ENCODE data around the gene SIX6.
"Not testable (repeated sequence)": the region's sequence is repeated elsewhere in the genome, so short reads cannot be mapped to it uniquely, and the experiment has no call there.

The SIX6 gene

DNA sequence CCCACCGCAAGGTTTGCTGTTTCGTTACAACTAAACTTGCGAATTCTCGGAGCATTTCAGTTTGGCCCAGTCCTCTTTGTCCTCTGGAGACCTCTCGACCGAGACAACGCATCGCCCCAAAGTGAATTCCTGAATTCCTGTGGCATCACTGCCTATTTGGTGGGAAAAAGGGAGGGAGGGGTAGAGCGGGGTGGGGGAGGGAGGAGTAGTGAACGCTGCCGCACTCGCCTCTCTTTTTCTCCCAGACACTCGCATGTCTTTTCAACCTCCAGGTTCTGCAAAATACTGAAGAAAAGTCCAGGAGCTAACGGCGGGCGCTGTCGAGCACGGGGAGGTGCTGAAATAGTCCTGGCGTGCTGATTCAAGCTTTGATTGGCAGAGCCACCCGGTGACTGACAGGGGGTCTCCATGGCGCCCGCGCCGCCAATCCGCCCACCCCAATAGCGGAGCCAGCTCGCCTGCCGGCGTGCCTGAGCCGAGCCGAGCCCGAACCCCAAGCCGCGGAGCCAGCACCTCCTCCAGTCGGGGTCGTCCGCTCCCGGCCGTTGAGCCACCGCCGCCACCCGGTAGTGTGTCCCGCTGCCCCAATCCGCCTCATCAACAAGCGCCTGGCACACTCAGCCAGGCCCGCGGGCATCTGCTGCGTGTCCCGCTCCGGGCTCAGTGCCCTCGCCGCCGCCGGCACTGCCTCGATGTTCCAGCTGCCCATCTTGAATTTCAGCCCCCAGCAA is at the start of gene SIX6:
Gene SIX6, plus strand, starts transcription at position 440 of the 731 bp plus-strand sequence. Its CDS starts 253 bp downstream, at position 693.
- no peak for TF ChIP-seq CTCF (IDR thresholded peaks at IDR 0.05; ENCODE audit: low read depth, low read length)
- no peak for TF ChIP-seq EZH2phosphoT487 (IDR thresholded peaks at IDR 0.05; ENCODE audit: low read depth)
- H3K27me3 ChIP-seq (ENCODE audit: low read depth, low read length) = peaks cover 29% of the 10 kb centered on the region
- H3K79me2 ChIP-seq (ENCODE audit: low read length) = no peaks in the 10 kb centered on the region

DNA sequence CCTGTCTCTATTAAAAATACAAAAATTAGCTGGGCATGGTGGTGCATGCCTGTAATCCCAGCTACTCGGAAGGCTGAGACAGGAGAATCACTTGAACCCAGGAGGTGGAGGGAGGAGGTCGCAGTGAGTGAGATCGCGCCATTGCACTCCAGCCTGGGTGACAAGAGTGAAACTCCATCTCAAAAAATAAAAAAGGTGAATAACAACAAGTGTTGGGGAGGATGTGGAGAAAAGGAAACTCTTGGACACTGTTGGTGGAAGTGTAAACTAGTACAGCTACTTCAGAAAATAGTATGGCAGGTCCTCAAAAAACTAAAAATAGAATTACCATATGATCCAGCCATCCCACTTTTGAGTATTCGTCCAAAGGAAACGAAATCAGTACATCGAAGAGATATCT is 28.7 kb upstream of the SIX6 start:
- not testable (repeated sequence) for H3K4me1 ChIP-seq (ENCODE audit: low read length); H3K79me2 ChIP-seq (ENCODE audit: low read length); H3K4me2 ChIP-seq (ENCODE audit: low read length); H3K36me3 ChIP-seq (replicated peaks; ENCODE audit: low read depth, low read length); H3K4me3 ChIP-seq (ENCODE audit: low read length); H3K9ac ChIP-seq (ENCODE audit: low read length); H3K9me3 ChIP-seq (ENCODE audit: insufficient read depth, low read length); H2AFZ ChIP-seq (ENCODE audit: low read depth, low read length); H4K20me1 ChIP-seq (ENCODE audit: insufficient read depth, low read length); H3K27ac ChIP-seq (ENCODE audit: low read length)
- H3K27me3 ChIP-seq (ENCODE audit: low read depth, low read length) = peaks cover 13% of the 10 kb centered on the region; the same call in 1 of the 2 replicates

More for the DNA sequence above, at the start of gene SIX6:
- Histone ChIP-seq H3K9me3 (ENCODE audit: insufficient read depth, low read length) (no peaks in the 10 kb centered on the region), H3K4me3 (ENCODE audit: low read length) (no peak within 1 kb of the TSS), H3K36me3 (replicated peaks; ENCODE audit: low read depth, low read length) (no peaks in the 10 kb centered on the region), H3K9ac (ENCODE audit: low read length) (no peak within 1 kb of the TSS), H3K4me2 (ENCODE audit: low read length) (no peak within 1 kb of the TSS), H4K20me1 (ENCODE audit: insufficient read depth, low read length) (no peaks in the 10 kb centered on the region), H3K4me1 (ENCODE audit: low read length) (no peaks in the 10 kb centered on the region), H2AFZ (ENCODE audit: low read depth, low read length) (no peak within 1 kb of the TSS), H3K27ac (ENCODE audit: low read length) (no peak within 1 kb of the TSS)

DNA sequence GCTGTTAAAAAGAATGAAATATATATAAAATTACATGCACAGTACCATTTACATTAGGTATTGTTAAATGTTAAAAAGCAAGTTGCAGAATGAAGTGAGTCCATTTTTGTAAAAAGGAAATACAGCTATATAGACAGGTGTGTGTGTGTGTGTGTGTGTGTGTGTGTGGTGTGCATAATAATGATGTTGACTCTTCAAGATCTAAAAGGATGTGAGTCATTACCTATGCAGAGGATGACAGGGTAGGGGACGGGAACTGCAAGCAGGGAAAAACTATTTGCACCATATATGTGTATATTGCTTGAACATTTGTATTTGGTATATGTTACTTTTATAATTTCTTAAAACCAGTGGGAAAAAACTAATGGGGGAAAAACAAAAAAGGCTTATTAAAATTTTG is 26.2 kb upstream of the SIX6 start:
- Histone ChIP-seq H3K4me1 (ENCODE audit: low read length) (no peaks in the 10 kb centered on the region), H4K20me1 (ENCODE audit: insufficient read depth, low read length) (no peaks in the 10 kb centered on the region), H3K36me3 (replicated peaks; ENCODE audit: low read depth, low read length) (no peaks in the 10 kb centered on the region), H2AFZ (ENCODE audit: low read depth, low read length) (no peak overlapping the region), H3K4me2 (ENCODE audit: low read length) (no peak overlapping the region), H3K27ac (ENCODE audit: low read length) (no peak overlapping the region), H3K4me3 (ENCODE audit: low read length) (no peak overlapping the region), H3K27me3 (ENCODE audit: low read depth, low read length) (peaks cover 7% of the 10 kb centered on the region; the same call in 1 of the 2 replicates), H3K9ac (ENCODE audit: low read length) (no peak overlapping the region), H3K9me3 (ENCODE audit: insufficient read depth, low read length) (no peaks in the 10 kb centered on the region), H3K79me2 (ENCODE audit: low read length) (no peaks in the 10 kb centered on the region)
- TF ChIP-seq CTCF (IDR thresholded peaks at IDR 0.05; ENCODE audit: low read depth, low read length) (no peak), EZH2phosphoT487 (IDR thresholded peaks at IDR 0.05; ENCODE audit: low read depth) (no peak)

DNA sequence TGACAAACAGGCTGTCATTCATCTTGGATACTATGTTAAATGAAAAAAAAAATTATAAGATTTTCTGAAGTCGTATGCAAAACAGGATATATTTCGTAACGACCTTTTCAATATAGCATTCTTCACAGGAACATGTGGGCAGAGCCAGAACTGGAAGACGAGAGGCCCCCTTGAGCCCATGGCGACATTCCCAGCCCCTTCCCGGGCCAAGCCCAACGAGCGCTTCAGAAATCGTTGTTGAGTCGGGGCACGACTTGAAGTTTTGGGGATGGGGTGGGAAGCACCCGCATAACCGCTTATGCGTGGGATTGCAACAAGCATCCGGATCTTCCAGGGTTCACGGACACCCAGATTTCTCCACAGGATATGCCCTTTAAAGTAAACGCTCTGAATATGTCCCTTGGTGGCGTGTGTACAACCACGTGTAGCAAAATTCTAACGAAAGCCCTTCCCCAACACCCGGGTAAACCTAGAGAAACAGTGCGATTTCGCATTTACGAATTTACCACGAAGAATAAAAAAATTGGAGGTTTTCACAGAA is 23.8 kb upstream of the SIX6 start:
- Histone ChIP-seq H3K4me2 (ENCODE audit: low read length) (no peak overlapping the region), H4K20me1 (ENCODE audit: insufficient read depth, low read length) (no peaks in the 10 kb centered on the region), H3K36me3 (replicated peaks; ENCODE audit: low read depth, low read length) (no peaks in the 10 kb centered on the region), H2AFZ (ENCODE audit: low read depth, low read length) (no peak overlapping the region), H3K27ac (ENCODE audit: low read length) (no peak overlapping the region), H3K79me2 (ENCODE audit: low read length) (no peaks in the 10 kb centered on the region), H3K4me3 (ENCODE audit: low read length) (no peak overlapping the region), H3K4me1 (ENCODE audit: low read length) (no peaks in the 10 kb centered on the region), H3K9ac (ENCODE audit: low read length) (no peak overlapping the region), H3K27me3 (ENCODE audit: low read depth, low read length) (peaks cover 15% of the 10 kb centered on the region; the same call in 1 of the 2 replicates), H3K9me3 (ENCODE audit: insufficient read depth, low read length) (no peaks in the 10 kb centered on the region)
- TF ChIP-seq CTCF (IDR thresholded peaks at IDR 0.05; ENCODE audit: low read depth, low read length) = no peak
- TF ChIP-seq EZH2phosphoT487 (IDR thresholded peaks at IDR 0.05; ENCODE audit: low read depth) = no peak
